ENCODE measurements around the gene GSTM4. TPM values are rescaled to one million over a fixed set of nuclear protein-coding genes. Genes with fewer than 3 reads are reported as not detected.
"Not testable (repeated sequence)": the region's sequence is repeated elsewhere in the genome, so short reads cannot be mapped to it uniquely, and the experiment has no call there.

The GSTM4 gene
- total RNA-seq, 3 donors from 2014 or later (not counting 1 experiment from before 2014, with no cell fraction given): 20.5 to 48.8 (median 47.1) TPM

- no peak for ATAC-seq
- TF ChIP-seq CTCF (IDR thresholded peaks at IDR 0.05): no peak
- Histone ChIP-seq H3K27me3 (ENCODE audit: control insufficient read depth, insufficient read depth, low read length) (no peaks in the 10 kb centered on the region), H3K4me1 (ENCODE audit: control insufficient read depth, insufficient read depth, low read length) (no peaks in the 10 kb centered on the region), H3K36me3 (ENCODE audit: control insufficient read depth, insufficient read depth, low read length) (no peaks in the 10 kb centered on the region), H3K27ac (ENCODE audit: low read length) (no peak overlapping the region), H3K9me3 (ENCODE audit: control insufficient read depth, insufficient read depth, low read length) (no peaks in the 10 kb centered on the region), H3K4me3 (ENCODE audit: low read length) (no peak overlapping the region)
- Mint-ChIP-seq H3K27me3 (ENCODE audit: low read depth in 2 of 2) (no peaks in the 10 kb centered on the region), H3K4me1 (no peaks in the 10 kb centered on the region), H3K36me3 (no peaks in the 10 kb centered on the region), H3K4me3 (no peak overlapping the region), H3K27ac (no peak overlapping the region), H3K9me3 (no peaks in the 10 kb centered on the region)
- no peak for DNase-seq
- intact Hi-C loops (cut with micrococcal nuclease): no loop called here
- WGBS (ENCODE audit: insufficient coverage): no CpG with 5 or more reads among the region's 4 CpGs
Observed at GRCh38 chr1:109697066-109697465, 41.2 kb downstream of the GSTM4 start.

GRCh38 chr1:109697861-109698260, 42.0 kb downstream of the GSTM4 start:
- intact Hi-C loops (cut with micrococcal nuclease); H3K27me3 Mint-ChIP-seq (ENCODE audit: low read depth in 2 of 2); H3K4me3 Mint-ChIP-seq; H3K4me3 ChIP-seq (ENCODE audit: low read length); ATAC-seq; H3K27ac ChIP-seq (ENCODE audit: low read length); H3K36me3 ChIP-seq (ENCODE audit: control insufficient read depth, insufficient read depth, low read length); H3K4me1 Mint-ChIP-seq; H3K27me3 ChIP-seq (ENCODE audit: control insufficient read depth, insufficient read depth, low read length); H3K9me3 ChIP-seq (ENCODE audit: control insufficient read depth, insufficient read depth, low read length); DNase-seq; H3K4me1 ChIP-seq (ENCODE audit: control insufficient read depth, insufficient read depth, low read length); H3K27ac Mint-ChIP-seq; H3K9me3 Mint-ChIP-seq; H3K36me3 Mint-ChIP-seq: not testable (repeated sequence)
- WGBS (ENCODE audit: insufficient coverage): no CpG with 5 or more reads among the region's 4 CpGs

DNA sequence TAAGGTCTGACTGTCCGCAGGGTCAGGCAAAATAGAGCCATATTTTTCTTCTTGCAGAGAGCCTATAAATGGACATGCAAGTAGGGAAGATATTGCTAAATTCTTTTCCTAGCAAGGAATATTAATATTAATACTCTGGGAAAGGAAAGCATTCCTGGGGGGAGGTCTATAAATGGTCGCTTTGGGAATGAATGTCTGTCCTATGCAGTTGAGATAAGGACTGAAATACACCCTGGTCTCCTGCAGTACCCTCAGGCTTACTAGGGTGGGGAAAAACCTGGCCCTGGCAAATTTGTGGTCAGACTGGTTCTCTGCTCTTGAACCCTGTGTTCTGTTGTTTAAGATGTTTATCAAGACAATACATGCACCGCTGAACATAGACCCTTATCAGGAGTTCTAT, 47.0 kb downstream of the GSTM4 start:
- not testable (repeated sequence) for H3K36me3 Mint-ChIP-seq
- 74% methylated on average over 3 of the region's 3 CpGs for WGBS (ENCODE audit: insufficient coverage)

DNA sequence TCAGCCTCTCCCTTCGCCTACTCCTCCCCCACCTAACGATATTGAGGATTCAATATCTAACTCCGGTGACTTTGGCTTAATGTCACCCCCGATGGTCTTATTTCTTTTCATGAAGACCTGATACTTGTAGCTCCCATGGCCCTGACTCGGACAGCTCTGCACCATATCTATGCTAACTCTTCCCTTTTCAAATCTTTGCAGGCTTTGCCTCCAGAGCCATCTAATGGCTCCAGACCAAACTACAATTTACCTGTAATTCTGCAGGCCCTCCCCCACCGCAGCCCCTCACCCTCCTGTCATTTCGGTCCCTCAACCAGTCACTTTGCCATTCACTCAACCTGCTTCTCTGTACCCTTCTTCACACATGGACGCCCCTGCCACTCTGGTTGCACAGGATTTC, 48.3 kb downstream of the GSTM4 start:
- Mint-ChIP-seq H3K4me3 (no peak overlapping the region), H3K27ac (no peak overlapping the region), H3K36me3 (peaks cover 9% of the 10 kb centered on the region), H3K9me3 (peaks cover 11 to 12% of the 10 kb centered on the region in 2 donors), H3K4me1 (no peaks in the 10 kb centered on the region), H3K27me3 (ENCODE audit: low read depth in 2 of 2) (no peaks in the 10 kb centered on the region)
- Histone ChIP-seq H3K36me3 (ENCODE audit: control insufficient read depth, insufficient read depth, low read length) (no peaks in the 10 kb centered on the region), H3K27ac (ENCODE audit: low read length) (no peak overlapping the region), H3K9me3 (ENCODE audit: control insufficient read depth, insufficient read depth, low read length) (peaks cover 11% of the 10 kb centered on the region), H3K4me1 (ENCODE audit: control insufficient read depth, insufficient read depth, low read length) (no peaks in the 10 kb centered on the region), H3K27me3 (ENCODE audit: control insufficient read depth, insufficient read depth, low read length) (no peaks in the 10 kb centered on the region), H3K4me3 (ENCODE audit: low read length) (no peak overlapping the region)
- ATAC-seq (no peak), DNase-seq (no peak)
- no peak for TF ChIP-seq CTCF (IDR thresholded peaks at IDR 0.05)
- intact Hi-C loops (cut with micrococcal nuclease): no loop called here
- WGBS (ENCODE audit: insufficient coverage): 77% methylated on average over 8 of the region's 8 CpGs

More for the DNA sequence above, 47.0 kb downstream of the GSTM4 start:
- H3K9me3 ChIP-seq (ENCODE audit: control insufficient read depth, insufficient read depth, low read length); H3K4me3 ChIP-seq (ENCODE audit: low read length); H3K9me3 Mint-ChIP-seq; H3K27me3 ChIP-seq (ENCODE audit: control insufficient read depth, insufficient read depth, low read length); H3K4me1 Mint-ChIP-seq; DNase-seq; H3K4me1 ChIP-seq (ENCODE audit: control insufficient read depth, insufficient read depth, low read length); H3K4me3 Mint-ChIP-seq; H3K27me3 Mint-ChIP-seq (ENCODE audit: low read depth in 2 of 2); ATAC-seq; intact Hi-C loops (cut with micrococcal nuclease); H3K36me3 ChIP-seq (ENCODE audit: control insufficient read depth, insufficient read depth, low read length); H3K27ac Mint-ChIP-seq; H3K27ac ChIP-seq (ENCODE audit: low read length): not testable (repeated sequence)

- TF ChIP-seq CTCF (IDR thresholded peaks at IDR 0.05): no peak
- no peaks in the 10 kb centered on the region for H3K36me3 ChIP-seq (ENCODE audit: control insufficient read depth, insufficient read depth, low read length)
- peaks cover 15% of the 10 kb centered on the region for H3K9me3 ChIP-seq (ENCODE audit: control insufficient read depth, insufficient read depth, low read length)
- DNase-seq: no peak
- H3K4me3 ChIP-seq (ENCODE audit: low read length): no peak overlapping the region
- Mint-ChIP-seq H3K36me3 (peaks cover 15% of the 10 kb centered on the region), H3K4me1 (no peaks in the 10 kb centered on the region), H3K27me3 (ENCODE audit: low read depth in 2 of 2) (no peaks in the 10 kb centered on the region), H3K4me3 (no peak overlapping the region), H3K9me3 (peaks cover 11 to 16% of the 10 kb centered on the region in 2 donors), H3K27ac (no peak overlapping the region)
- no peaks in the 10 kb centered on the region for H3K27me3 ChIP-seq (ENCODE audit: control insufficient read depth, insufficient read depth, low read length)
- ATAC-seq: no peak
- no peak overlapping the region for H3K27ac ChIP-seq (ENCODE audit: low read length)
- no peaks in the 10 kb centered on the region for H3K4me1 ChIP-seq (ENCODE audit: control insufficient read depth, insufficient read depth, low read length)
- intact Hi-C loops (cut with micrococcal nuclease): no loop called here
- 89% methylated on average over 4 of the region's 4 CpGs for WGBS (ENCODE audit: insufficient coverage)
Observed at GRCh38 chr1:109705411-109705810, 49.5 kb downstream of the GSTM4 start.

DNA sequence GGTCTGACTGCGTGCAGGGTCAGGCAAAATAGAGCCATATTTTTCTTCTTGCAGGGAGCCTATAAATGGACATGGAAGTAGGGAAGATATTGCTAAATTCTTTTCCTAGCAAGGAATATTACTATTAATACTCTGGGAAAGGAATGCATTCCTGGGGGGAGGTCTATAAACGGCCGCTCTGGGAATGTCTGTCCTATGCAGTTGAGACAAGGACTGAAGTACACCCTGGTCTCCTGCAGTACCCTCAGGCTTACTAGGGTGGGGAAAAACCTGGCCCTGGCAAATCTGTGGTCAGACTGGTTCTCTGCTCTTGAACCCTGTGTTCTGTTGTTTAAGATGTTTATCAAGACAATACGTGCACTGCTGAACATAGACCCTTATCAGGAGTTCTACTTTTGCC, 53.0 kb downstream of the GSTM4 start:
- H3K4me1 ChIP-seq (ENCODE audit: control insufficient read depth, insufficient read depth, low read length); H3K27ac ChIP-seq (ENCODE audit: low read length); DNase-seq; intact Hi-C loops (cut with micrococcal nuclease); H3K4me1 Mint-ChIP-seq; ATAC-seq; H3K4me3 ChIP-seq (ENCODE audit: low read length); H3K27ac Mint-ChIP-seq; H3K36me3 ChIP-seq (ENCODE audit: control insufficient read depth, insufficient read depth, low read length); H3K4me3 Mint-ChIP-seq; H3K27me3 ChIP-seq (ENCODE audit: control insufficient read depth, insufficient read depth, low read length); H3K27me3 Mint-ChIP-seq (ENCODE audit: low read depth in 2 of 2): not testable (repeated sequence)
- H3K9me3 ChIP-seq (ENCODE audit: control insufficient read depth, insufficient read depth, low read length): peaks cover 15% of the 10 kb centered on the region
- 66% methylated on average over 4 of the region's 4 CpGs for WGBS (ENCODE audit: insufficient coverage)
- Mint-ChIP-seq H3K9me3 (peaks cover 8 to 15% of the 10 kb centered on the region in 2 donors), H3K36me3 (peaks cover 15% of the 10 kb centered on the region)
